ENCODE measurements around the gene TAF12.
"Not testable (repeated sequence)": the region's sequence is repeated elsewhere in the genome, so short reads cannot be mapped to it uniquely, and the experiment has no call there.

The TAF12 gene

GRCh38 chr1:28642847-28643635, at the start of gene TAF12:
Gene TAF12, minus strand, starts transcription at chr1:28643067. Its CDS starts 20,986 bp downstream, at chr1:28622081.
- DNase-seq = peak; percentile 91

GRCh38 chr1:28691627-28692026, 48.8 kb upstream of the TAF12 start:
- not testable (repeated sequence) for DNase-seq

GRCh38 chr1:28684937-28685336, 42.1 kb upstream of the TAF12 start:
- no peak for DNase-seq

GRCh38 chr1:28682840-28683239, 40.0 kb upstream of the TAF12 start:
- no peak for DNase-seq

GRCh38 chr1:28680151-28680550, 37.3 kb upstream of the TAF12 start:
- DNase-seq = no peak

- no peak for DNase-seq
These were observed 33.0 kb upstream of the TAF12 start for GRCh38 chr1:28675924-28676257.

- DNase-seq = not testable (repeated sequence)
These were observed 30.1 kb upstream of the TAF12 start for GRCh38 chr1:28672971-28673370.

GRCh38 chr1:28671254-28671780, 28.4 kb upstream of the TAF12 start:
- DNase-seq = no peak

GRCh38 chr1:28668956-28669723, 26.3 kb upstream of the TAF12 start:
- DNase-seq = peak; percentile 58

GRCh38 chr1:28668191-28668955, 25.5 kb upstream of the TAF12 start, which contains the start of gene GMEB1:
Gene GMEB1, plus strand, starts transcription at chr1:28668784. Its CDS starts 14,829 bp downstream, at chr1:28683613.
- peak; percentile 91 for DNase-seq

GRCh38 chr1:28666806-28667205, 23.9 kb upstream of the TAF12 start:
- no peak for DNase-seq

- DNase-seq = no peak
These were observed 21.1 kb upstream of the TAF12 start for GRCh38 chr1:28663871-28664470.

- DNase-seq = no peak
These were observed 13.5 kb upstream of the TAF12 start for GRCh38 chr1:28656335-28656734.

- not testable (repeated sequence) for DNase-seq
These were observed 12.8 kb upstream of the TAF12 start for GRCh38 chr1:28655448-28656311.

GRCh38 chr1:28653870-28654269, 11.0 kb upstream of the TAF12 start:
- not testable (repeated sequence) for DNase-seq

GRCh38 chr1:28653063-28653462, 10.2 kb upstream of the TAF12 start:
- not testable (repeated sequence) for DNase-seq

GRCh38 chr1:28648474-28649198, 5.8 kb upstream of the TAF12 start, which contains the start of gene RNU11:
Gene RNU11, plus strand, starts transcription at chr1:28648600.
- DNase-seq = peak; percentile 87

GRCh38 chr1:28648008-28648473, 5.2 kb upstream of the TAF12 start:
- DNase-seq = peak; percentile 89

GRCh38 chr1:28646040-28646439, 3.2 kb upstream of the TAF12 start:
- DNase-seq = no peak

GRCh38 chr1:28645406-28645805, 2.5 kb upstream of the TAF12 start:
- DNase-seq = not testable (repeated sequence)

- no peak for DNase-seq
These were observed 1.6 kb upstream of the TAF12 start for GRCh38 chr1:28644494-28644893.

Data from stimulated activated CD4-positive, alpha-beta T cell treated with anti-CD3 and anti-CD28 coated beads, Interleukin-15, amount 100 ng/mL, for 24 hours (primary cell).